Ishikawa (cell line): ENCODE measurements around the gene KLHL7.

Experiments used
- CEBPB ChIP-seq: IDR thresholded peaks from 2 replicates; pipeline ENCODE4 v1.6.1; 2012
- CREB1 ChIP-seq: IDR thresholded peaks from 2 replicates; pipeline ENCODE4 v1.6.1; 2012; ENCODE audit warnings: low read depth
- EGR1 ChIP-seq: IDR thresholded peaks from 2 replicates; pipeline ENCODE4 v1.6.1; 2012
- EP300 ChIP-seq: IDR thresholded peaks from 2 replicates; pipeline ENCODE4 v1.6.1; 2012; ENCODE audit warnings: borderline replicate concordance
- FOXM1 ChIP-seq: IDR thresholded peaks from 2 replicates; pipeline ENCODE4 v1.6.1; 2012; ENCODE audit warnings: low read depth, borderline replicate concordance
- NFIC ChIP-seq: IDR thresholded peaks from 2 replicates; pipeline ENCODE4 v1.6.1; 2012
- RAD21 ChIP-seq: IDR thresholded peaks from 2 replicates; pipeline ENCODE4 v1.6.1; 2012; ENCODE audit warnings: low read depth
- TAF1 ChIP-seq: IDR thresholded peaks from 2 replicates; pipeline ENCODE4 v1.6.1; 2012; ENCODE audit warnings: low read depth, mild to moderate bottlenecking
- TCF12 ChIP-seq: IDR thresholded peaks from 2 replicates; pipeline ENCODE4 v1.6.1; 2012; ENCODE audit warnings: low read depth
- TEAD4 ChIP-seq: IDR thresholded peaks from 2 replicates; pipeline ENCODE4 v1.6.1; 2012
- YY1 ChIP-seq: IDR thresholded peaks from 2 replicates; pipeline ENCODE4 v1.6.1; 2012; ENCODE audit warnings: low read depth
- ZBTB7A ChIP-seq: IDR thresholded peaks from 2 replicates; pipeline ENCODE4 v1.6.1; 2012; ENCODE audit warnings: low read depth
- TF ChIP-seq, protein P1 (sequence below): IDR thresholded peaks from 2 replicates; pipeline ENCODE4 v1.6.1; 2012
- TF ChIP-seq, protein P2 (sequence below): IDR thresholded peaks from 2 replicates; pipeline ENCODE4 v1.6.1; 2012
- TF ChIP-seq, protein P3 (sequence below): IDR thresholded peaks from 2 replicates; pipeline ENCODE4 v1.6.1; 2012; ENCODE audit warnings: low read depth, mild to moderate bottlenecking

The KLHL7 gene

DNA sequence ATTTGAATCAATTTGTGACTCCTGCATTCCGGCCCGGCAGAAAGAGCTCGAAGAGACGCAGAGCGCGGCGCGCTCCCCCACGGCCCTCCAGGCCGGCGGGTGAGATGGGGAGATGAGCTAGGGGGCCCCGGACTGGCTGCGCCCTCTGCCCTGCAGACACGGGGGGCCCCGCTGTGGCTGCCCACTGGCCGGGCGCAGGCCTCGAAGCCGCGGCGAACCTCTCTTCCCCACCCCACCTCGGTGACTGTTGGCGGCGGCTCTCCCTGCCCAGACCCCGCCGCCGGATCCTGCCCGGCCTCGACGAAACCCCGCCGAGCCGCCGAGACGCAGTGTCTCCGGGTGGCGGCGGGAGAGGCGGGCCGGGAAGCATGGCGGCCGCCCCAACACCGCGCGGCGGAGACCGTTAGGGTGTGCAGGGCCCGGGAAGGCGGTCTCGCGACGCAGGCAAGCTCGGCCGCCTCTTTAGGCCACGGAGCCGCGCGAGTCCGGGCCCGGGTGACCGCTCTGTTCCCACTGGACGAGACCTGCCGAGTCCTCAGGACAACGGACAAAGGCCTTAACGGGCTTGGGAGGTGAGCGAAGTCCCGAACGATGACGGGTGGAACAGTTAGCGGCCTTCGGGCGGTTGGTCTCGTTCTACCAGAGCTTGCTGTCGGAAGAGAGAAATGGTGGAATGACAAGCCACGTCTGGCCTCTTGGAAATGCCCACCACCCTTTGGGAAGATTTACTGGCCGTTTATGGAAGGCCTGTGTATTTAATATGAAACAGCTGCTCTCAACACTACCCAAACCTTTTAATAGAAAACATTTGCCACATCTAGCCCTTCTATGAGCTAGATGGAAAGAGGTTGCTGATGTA is 100.6 kb downstream of the KLHL7 start:
- TF ChIP-seq TCF12 (no peak), EGR1 (no peak), NFIC (no peak), EP300 (no peak)
- TF ChIP-seq, protein P1, sequence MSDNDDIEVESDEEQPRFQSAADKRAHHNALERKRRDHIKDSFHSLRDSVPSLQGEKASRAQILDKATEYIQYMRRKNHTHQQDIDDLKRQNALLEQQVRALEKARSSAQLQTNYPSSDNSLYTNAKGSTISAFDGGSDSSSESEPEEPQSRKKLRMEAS, result no peak

DNA sequence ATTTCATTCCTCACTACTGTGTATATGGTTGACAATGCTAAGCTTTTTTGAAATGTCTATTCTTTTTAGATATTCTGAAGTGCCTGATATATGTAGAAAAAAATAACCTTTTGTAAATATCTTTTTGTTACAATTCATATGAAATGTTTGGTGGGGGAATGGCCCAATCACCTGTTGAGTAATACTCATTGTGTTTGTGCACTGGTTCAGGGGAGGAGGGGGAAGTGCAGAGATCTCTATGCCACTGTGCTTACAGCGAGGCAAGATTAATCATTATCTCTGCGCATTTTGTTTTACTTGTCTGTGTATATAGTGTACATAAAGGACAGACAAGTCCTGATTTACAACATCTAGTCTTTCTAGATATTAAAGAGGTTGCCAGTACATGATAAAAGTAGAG is 101.4 kb downstream of the KLHL7 start:
- TF ChIP-seq CEBPB, result peak; percentile 59
- no peak for TF ChIP-seq YY1

DNA sequence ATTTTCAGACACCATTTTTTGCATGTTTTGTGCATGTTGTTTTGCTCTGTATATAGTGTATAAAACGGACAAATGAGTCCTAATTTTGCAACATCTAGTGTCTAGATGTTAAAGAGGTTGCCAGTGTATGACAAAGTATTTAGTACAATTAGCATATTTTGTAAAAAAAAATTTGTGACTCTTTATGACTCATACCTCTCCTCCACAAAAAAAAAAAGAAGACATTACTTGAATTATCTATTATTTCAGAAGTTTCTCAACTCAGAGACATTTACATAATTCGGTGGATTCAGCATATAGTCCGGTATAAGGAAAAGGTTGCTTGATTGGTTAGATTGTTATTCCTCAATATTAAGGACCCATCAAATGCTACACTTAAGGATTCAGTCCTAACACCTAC is 102.3 kb downstream of the KLHL7 start:
- TF ChIP-seq RAD21, result no peak
- no peak for TF ChIP-seq EP300
- TF ChIP-seq TEAD4, result no peak
- TF ChIP-seq, protein P2, sequence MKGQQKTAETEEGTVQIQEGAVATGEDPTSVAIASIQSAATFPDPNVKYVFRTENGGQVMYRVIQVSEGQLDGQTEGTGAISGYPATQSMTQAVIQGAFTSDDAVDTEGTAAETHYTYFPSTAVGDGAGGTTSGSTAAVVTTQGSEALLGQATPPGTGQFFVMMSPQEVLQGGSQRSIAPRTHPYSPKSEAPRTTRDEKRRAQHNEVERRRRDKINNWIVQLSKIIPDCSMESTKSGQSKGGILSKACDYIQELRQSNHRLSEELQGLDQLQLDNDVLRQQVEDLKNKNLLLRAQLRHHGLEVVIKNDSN, result no peak
- no peak for TF ChIP-seq TAF1

DNA sequence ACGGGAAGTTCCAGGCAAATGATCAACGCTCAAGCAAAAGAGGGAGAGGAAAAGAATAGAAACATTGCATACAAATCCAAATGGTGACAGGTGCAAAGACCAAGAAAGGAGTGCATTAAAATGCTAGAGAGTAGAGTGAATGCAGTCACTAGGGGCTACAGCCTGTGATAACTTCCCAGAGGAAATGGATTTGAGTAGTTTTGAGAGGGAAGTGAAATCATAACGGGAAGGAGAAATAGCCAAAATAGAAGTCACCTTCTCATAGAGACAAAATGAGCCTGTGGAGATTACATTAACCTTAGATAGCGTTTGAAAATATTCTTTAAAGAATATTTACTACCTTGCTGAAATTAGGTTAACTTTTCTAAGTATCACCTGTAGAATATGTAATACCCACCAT is 102.7 kb downstream of the KLHL7 start:
- TF ChIP-seq ZBTB7A (no peak), YY1 (no peak), TCF12 (no peak), EP300 (no peak), NFIC (no peak), FOXM1 (no peak), RAD21 (no peak), CEBPB (no peak), TAF1 (no peak), CREB1 (no peak), EGR1 (no peak), TEAD4 (no peak)
- TF ChIP-seq, protein P1, result no peak
- TF ChIP-seq, protein P2, result no peak
- TF ChIP-seq, protein P3, sequence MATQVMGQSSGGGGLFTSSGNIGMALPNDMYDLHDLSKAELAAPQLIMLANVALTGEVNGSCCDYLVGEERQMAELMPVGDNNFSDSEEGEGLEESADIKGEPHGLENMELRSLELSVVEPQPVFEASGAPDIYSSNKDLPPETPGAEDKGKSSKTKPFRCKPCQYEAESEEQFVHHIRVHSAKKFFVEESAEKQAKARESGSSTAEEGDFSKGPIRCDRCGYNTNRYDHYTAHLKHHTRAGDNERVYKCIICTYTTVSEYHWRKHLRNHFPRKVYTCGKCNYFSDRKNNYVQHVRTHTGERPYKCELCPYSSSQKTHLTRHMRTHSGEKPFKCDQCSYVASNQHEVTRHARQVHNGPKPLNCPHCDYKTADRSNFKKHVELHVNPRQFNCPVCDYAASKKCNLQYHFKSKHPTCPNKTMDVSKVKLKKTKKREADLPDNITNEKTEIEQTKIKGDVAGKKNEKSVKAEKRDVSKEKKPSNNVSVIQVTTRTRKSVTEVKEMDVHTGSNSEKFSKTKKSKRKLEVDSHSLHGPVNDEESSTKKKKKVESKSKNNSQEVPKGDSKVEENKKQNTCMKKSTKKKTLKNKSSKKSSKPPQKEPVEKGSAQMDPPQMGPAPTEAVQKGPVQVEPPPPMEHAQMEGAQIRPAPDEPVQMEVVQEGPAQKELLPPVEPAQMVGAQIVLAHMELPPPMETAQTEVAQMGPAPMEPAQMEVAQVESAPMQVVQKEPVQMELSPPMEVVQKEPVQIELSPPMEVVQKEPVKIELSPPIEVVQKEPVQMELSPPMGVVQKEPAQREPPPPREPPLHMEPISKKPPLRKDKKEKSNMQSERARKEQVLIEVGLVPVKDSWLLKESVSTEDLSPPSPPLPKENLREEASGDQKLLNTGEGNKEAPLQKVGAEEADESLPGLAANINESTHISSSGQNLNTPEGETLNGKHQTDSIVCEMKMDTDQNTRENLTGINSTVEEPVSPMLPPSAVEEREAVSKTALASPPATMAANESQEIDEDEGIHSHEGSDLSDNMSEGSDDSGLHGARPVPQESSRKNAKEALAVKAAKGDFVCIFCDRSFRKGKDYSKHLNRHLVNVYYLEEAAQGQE, result no peak

DNA sequence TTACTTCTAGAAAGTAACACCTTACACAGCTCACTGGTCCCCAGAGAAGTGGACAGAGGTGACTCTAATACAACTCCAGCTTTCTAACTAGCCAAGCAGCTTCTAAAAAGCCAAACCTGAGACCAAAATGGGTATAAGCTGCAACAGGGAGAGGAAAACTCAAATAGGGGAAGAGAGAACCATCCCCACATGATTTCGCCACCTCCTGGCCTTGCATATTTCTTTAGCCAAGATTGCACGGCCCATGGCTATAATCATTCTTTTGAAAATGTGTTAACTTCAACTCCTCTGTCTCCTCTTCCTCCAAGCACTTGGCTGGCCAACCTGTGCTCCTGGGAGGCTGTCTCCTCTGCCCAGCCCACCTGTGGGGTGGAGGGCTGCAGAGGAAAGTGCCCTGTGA is 104.9 kb downstream of the KLHL7 start:
- TF ChIP-seq TAF1 (no peak), YY1 (no peak), EGR1 (no peak), TEAD4 (no peak), CEBPB (no peak), RAD21 (no peak), ZBTB7A (no peak)
- TF ChIP-seq, protein P1, result no peak

DNA sequence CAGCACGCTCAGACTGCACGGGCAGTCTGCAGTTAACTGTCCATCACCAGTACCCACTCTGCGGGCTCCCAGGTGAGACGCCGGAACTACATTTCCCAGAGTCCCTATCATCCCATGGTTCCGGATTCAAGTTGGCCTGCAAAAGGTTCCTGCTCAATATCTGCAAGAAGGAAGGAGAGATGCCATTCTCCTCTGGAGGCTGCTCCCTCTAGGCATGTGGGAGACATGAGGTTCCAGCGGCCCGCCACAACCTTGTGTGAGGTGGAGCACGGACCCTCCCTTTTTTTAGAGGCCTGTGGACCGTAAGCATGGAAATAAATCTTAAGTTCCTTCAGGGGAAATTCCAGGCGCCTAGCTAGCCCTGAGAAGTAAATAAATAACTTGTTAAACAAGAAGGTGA is 106.0 kb downstream of the KLHL7 start:
- TF ChIP-seq CEBPB (no peak), FOXM1 (no peak), NFIC (no peak), TCF12 (no peak), EP300 (no peak), ZBTB7A (no peak), RAD21 (no peak), EGR1 (no peak), CREB1 (no peak), TAF1 (no peak), TEAD4 (no peak), YY1 (no peak)
- TF ChIP-seq, protein P2, result no peak
- TF ChIP-seq, protein P3, result no peak
- TF ChIP-seq, protein P1, result no peak
